GM12878 (cell line): ENCODE measurements around the gene SETD1A. TPM values are rescaled to one million over a fixed set of nuclear protein-coding genes. Genes with fewer than 3 reads are reported as not detected.

Source experiments
- ATAC-seq: fragments of 200-7000 bp; cut with Tn5 transposase; 3 replicates; pipeline ENCODE4 v1.9.1; 2020; ENCODE audit warnings: mild to moderate bottlenecking, moderate library complexity
- BruUV-seq: library from RNA; stranded (reverse); fragments of 400-500 nt; replicated peaks from 2 replicates; lab custom pipeline; 2021; lab: Mats Ljungman, UMichigan
- CTCF ChIA-PET: fragments of 300-600 bp; sonication (Branson Sonifier 250); formaldehyde crosslinking; extraction: SDS; loops from one replicate; lab custom pipeline; 2021; ENCODE audit warnings: inconsistent platforms; lab: Yijun Ruan, JAX
- POLR2A ChIA-PET: fragments of 350-600 bp; formaldehyde crosslinking; extraction: SDS; loops from one replicate; lab custom pipeline; 2021; ENCODE audit warnings: inconsistent platforms; lab: Charles Lee
- RAD21 ChIA-PET: fragments of 300-600 bp; sonication (Branson Sonifier 250); formaldehyde crosslinking; loops from one replicate; lab custom pipeline; 2023; ENCODE audit warnings: antibody characterized with exemption; ENCODE audit not compliant: unreplicated experiment; lab: Charles Lee
- SMC1A ChIA-PET: fragments of 300-600 bp; sonication (Branson Sonifier 250); formaldehyde crosslinking; loops from one replicate; lab custom pipeline; 2023; ENCODE audit not compliant: unreplicated experiment, uncharacterized antibody; lab: Charles Lee
- DNase-seq: peaks from one replicate; pipeline ENCODE4 v3.0.0-alpha.2; 2011; ENCODE audit warnings: low read depth, low spot score
- FAIRE-seq: peaks from 3 replicates; lab custom pipeline; 2011; peaks lifted over from hg19 to GRCh38; lab: Jason Lieb, UNC
- H2AFZ ChIP-seq: 2 replicates; pipeline ENCODE4 v1.6.0; 2011; ENCODE audit warnings: low read depth, low read length, control low read depth; ENCODE audit not compliant: control insufficient read depth
- H3K27ac ChIP-seq: 2 replicates; pipeline ENCODE4 v1.5.1; 2011; ENCODE audit warnings: control low read depth; ENCODE audit not compliant: control insufficient read depth, insufficient read depth
- H3K27me3 ChIP-seq, 2 experiments: replicated peaks in 1 of 2; 2 replicates each; pipeline versions ENCODE4 v1.6.0 to v1.6.1; 2011; ENCODE audit warnings: low read length in 1 of 2; ENCODE audit not compliant: control insufficient read depth in 2 of 2, insufficient read depth in 2 of 2
- H3K36me3 ChIP-seq, 2 experiments: 2 replicates each; pipeline ENCODE4 v1.5.1; 2011; ENCODE audit warnings: low read length in 1 of 2; ENCODE audit not compliant: control insufficient read depth in 2 of 2, insufficient read depth in 2 of 2
- H3K4me1 ChIP-seq: 2 replicates; pipeline ENCODE4 v1.6.1; 2011; ENCODE audit warnings: mild to moderate bottlenecking, low read length, moderate library complexity, mixed read lengths; ENCODE audit not compliant: control insufficient read depth, insufficient read depth
- H3K4me2 ChIP-seq: 2 replicates; pipeline ENCODE4 v1.6.0; 2011; ENCODE audit warnings: control low read depth; ENCODE audit not compliant: control insufficient read depth, insufficient read depth
- H3K4me3 ChIP-seq: fragments of 200-600 bp; sonication (generic); 2 replicates; pipeline ENCODE4 v1.5.1; 2016
- H3K79me2 ChIP-seq: 2 replicates; pipeline ENCODE4 v1.6.0; 2011; ENCODE audit warnings: low read length; ENCODE audit not compliant: control insufficient read depth, insufficient read depth
- H3K9ac ChIP-seq: 2 replicates; pipeline ENCODE4 v1.8.0; 2011; ENCODE audit warnings: low read length, control low read depth, mixed read lengths; ENCODE audit not compliant: control insufficient read depth, insufficient read depth
- H3K9me3 ChIP-seq: replicated peaks from 3 replicates; pipeline ENCODE4 v1.5.1; 2011; ENCODE audit warnings: mild to moderate bottlenecking, low read length; ENCODE audit not compliant: control insufficient read depth, insufficient read depth
- H4K20me1 ChIP-seq: 2 replicates; pipeline ENCODE4 v1.6.0; 2011; ENCODE audit not compliant: control insufficient read depth, insufficient read depth
- JUNB ChIP-seq: IDR thresholded peaks from 2 replicates; pipeline ENCODE4 v1.6.1; 2016; ENCODE audit warnings: antibody characterized with exemption, mild to moderate bottlenecking
- POLR2A ChIP-seq: IDR thresholded peaks from 2 replicates; pipeline ENCODE4 v1.6.1; 2011; ENCODE audit warnings: low read depth, mild to moderate bottlenecking, low read length
- TCF12 ChIP-seq: IDR thresholded peaks from 2 replicates; pipeline ENCODE4 v1.6.1; 2011; ENCODE audit warnings: low read depth, mild to moderate bottlenecking, low read length
- WGBS: methylation state at CpG from one replicate; pipeline ENCODE4 v1.1.6; 2016; ENCODE audit warnings: low lambda C conversion rate; ENCODE audit not compliant: insufficient replicate concordance, insufficient coverage; ENCODE audit errors: missing lambda C conversion rate; 5-methylcytosine and 5-hydroxymethylcytosine counted together
- in situ Hi-C: fragments of 300-500 bp; cut with MboI; formaldehyde crosslinking; loops from 9 replicates; pipeline ENCODE4 v1.14.3; 2018; ENCODE audit warnings: mixed read lengths
- intact Hi-C: fragments of 100-400 bp; cut with micrococcal nuclease; formaldehyde crosslinking; loops from one replicate; pipeline ENCODE4 v1.14.2; 2022; ENCODE audit not compliant: unreplicated experiment
- polyA plus RNA-seq, 11 experiments: library from polyadenylated mRNA; depleted of rRNA in 4 of 11; unstranded in 6 of 11; stranded (reverse) in 5 of 11; fragments of >200 nt; fragmentation: Nextera tagmentation in 4 of 11; fragmentation: Illumina TruSeq in 1 of 11; extraction: Ambion mirVana in 4 of 11; extraction: Trizol in 1 of 11; gene quantifications; 1 replicate in 1 of 11; 2 replicates in 10 of 11; pipeline versions ENCODE4 v1.2.1 to v1.2.3, GENCODE V29; 2011 to 2016; ENCODE audit warnings: inconsistent platforms in 2 of 11, missing spikeins in 2 of 11, low read depth in 1 of 11
- total RNA-seq, 4 experiments: library from RNA; depleted of rRNA in 3 of 4; stranded (reverse); fragments of >200 nt in 3 of 4; fragmentation: Illumina TruSeq in 1 of 4; extraction: Trizol in 1 of 4; gene quantifications; 2 replicates each; pipeline versions ENCODE4 v1.2.1 to v1.2.3, GENCODE V29; 2013 to 2021
- TF ChIP-seq, protein P1 (sequence below), 3 experiments: IDR thresholded peaks in 2 of 3; conservative IDR thresholded peaks in 1 of 3; 2 replicates each; pipeline ENCODE4 v1.5.1; 2011; ENCODE audit warnings: low read depth in 3 of 3, low read length in 3 of 3, mild to moderate bottlenecking in 3 of 3, control low read depth in 2 of 3, moderate library complexity in 2 of 3, inconsistent platforms in 1 of 3, mixed read lengths in 1 of 3; ENCODE audit not compliant: control insufficient read depth in 2 of 3, insufficient read depth in 1 of 3; ENCODE audit errors: extremely low read depth in 1 of 3
- TF ChIP-seq, protein P2 (sequence below): fragments of 450-650 bp; formaldehyde crosslinking; IDR thresholded peaks from 2 replicates; pipeline ENCODE4 v1.4.0; 2022; ENCODE audit warnings: mild to moderate bottlenecking, moderate library complexity

Gene SETD1A
- total and polyA plus RNA-seq, 10 of the 15 experiments (the other 5 are each of a cell fraction or from before 2014, with no cell fraction given): 0.02 to 25.9 (median 4.9) TPM

GRCh38 chr16:30974348-30974747 is 16.8 kb downstream of the SETD1A start:
- RAD21 ChIA-PET: no interaction called here
- 94% methylated on average over 6 of the region's 6 CpGs for WGBS
- FAIRE-seq: no peak

More at GRCh38 chr16:30974348-30974747, 16.8 kb downstream of the SETD1A start:
- DNase-seq: no peak
- H3K36me3 ChIP-seq: peaks cover 19 to 22% of the 10 kb centered on the region in 2 experiments; a peak in 3 of 4 replicates
- no peak overlapping the region for H3K27ac ChIP-seq
- TSS peak; percentile 59 for BruUV-seq
- H3K4me2 ChIP-seq: no peak overlapping the region
- CTCF ChIA-PET: no interaction called here
- H3K4me1 ChIP-seq: no peaks in the 10 kb centered on the region
- SMC1A ChIA-PET: no interaction called here
- H3K9ac ChIP-seq: no peak overlapping the region
- no peaks in the 10 kb centered on the region for H3K27me3 ChIP-seq
- H3K9me3 ChIP-seq: no peaks in the 10 kb centered on the region
- H4K20me1 ChIP-seq: no peaks in the 10 kb centered on the region
- no peak overlapping the region for H2AFZ ChIP-seq
- no peak for ATAC-seq
- H3K4me3 ChIP-seq: no peak overlapping the region
- POLR2A ChIA-PET: no interaction called here
- no peak for TF ChIP-seq JUNB
- peak; percentile 45 for TF ChIP-seq POLR2A
- no peak for TF ChIP-seq TCF12
- TF ChIP-seq, protein P1, sequence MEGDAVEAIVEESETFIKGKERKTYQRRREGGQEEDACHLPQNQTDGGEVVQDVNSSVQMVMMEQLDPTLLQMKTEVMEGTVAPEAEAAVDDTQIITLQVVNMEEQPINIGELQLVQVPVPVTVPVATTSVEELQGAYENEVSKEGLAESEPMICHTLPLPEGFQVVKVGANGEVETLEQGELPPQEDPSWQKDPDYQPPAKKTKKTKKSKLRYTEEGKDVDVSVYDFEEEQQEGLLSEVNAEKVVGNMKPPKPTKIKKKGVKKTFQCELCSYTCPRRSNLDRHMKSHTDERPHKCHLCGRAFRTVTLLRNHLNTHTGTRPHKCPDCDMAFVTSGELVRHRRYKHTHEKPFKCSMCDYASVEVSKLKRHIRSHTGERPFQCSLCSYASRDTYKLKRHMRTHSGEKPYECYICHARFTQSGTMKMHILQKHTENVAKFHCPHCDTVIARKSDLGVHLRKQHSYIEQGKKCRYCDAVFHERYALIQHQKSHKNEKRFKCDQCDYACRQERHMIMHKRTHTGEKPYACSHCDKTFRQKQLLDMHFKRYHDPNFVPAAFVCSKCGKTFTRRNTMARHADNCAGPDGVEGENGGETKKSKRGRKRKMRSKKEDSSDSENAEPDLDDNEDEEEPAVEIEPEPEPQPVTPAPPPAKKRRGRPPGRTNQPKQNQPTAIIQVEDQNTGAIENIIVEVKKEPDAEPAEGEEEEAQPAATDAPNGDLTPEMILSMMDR (IDR thresholded peaks at IDR 0.05 in 2 of 3, conservative IDR thresholded peaks at IDR 0.05 in 1 of 3; ENCODE audit: control insufficient read depth in 2 of 3, extremely low read depth in 1 of 3, insufficient read depth in 1 of 3, low read depth in 3 of 3, low read length in 3 of 3): no peak
- TF ChIP-seq, protein P2, sequence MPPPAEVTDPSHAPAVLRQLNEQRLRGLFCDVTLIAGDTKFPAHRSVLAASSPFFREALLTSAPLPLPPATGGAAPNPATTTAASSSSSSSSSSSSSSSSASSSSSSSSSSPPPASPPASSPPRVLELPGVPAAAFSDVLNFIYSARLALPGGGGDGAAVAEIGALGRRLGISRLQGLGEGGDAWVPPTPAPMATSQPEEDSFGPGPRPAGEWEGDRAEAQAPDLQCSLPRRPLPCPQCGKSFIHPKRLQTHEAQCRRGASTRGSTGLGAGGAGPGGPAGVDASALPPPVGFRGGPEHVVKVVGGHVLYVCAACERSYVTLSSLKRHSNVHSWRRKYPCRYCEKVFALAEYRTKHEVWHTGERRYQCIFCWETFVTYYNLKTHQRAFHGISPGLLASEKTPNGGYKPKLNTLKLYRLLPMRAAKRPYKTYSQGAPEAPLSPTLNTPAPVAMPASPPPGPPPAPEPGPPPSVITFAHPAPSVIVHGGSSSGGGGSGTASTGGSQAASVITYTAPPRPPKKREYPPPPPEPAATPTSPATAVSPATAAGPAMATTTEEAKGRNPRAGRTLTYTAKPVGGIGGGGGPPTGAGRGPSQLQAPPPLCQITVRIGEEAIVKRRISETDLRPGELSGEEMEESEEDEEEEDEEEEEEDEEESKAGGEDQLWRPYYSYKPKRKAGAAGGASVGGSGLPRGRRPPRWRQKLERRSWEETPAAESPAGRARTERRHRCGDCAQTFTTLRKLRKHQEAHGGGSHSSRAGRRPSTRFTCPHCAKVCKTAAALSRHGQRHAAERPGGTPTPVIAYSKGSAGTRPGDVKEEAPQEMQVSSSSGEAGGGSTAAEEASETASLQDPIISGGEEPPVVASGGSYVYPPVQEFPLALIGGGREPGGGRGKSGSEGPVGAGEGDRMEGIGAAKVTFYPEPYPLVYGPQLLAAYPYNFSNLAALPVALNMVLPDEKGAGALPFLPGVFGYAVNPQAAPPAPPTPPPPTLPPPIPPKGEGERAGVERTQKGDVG (CRISPR knock-in tag): no peak
- in situ Hi-C loops: no loop called here
- H3K79me2 ChIP-seq: no peaks in the 10 kb centered on the region
- intact Hi-C loops: no loop called here
